PC-3 (cell line): ENCODE results near the gene UBXN1. TPM values are rescaled to one million over a fixed set of nuclear protein-coding genes. Genes with fewer than 3 reads are reported as not detected.
"Not testable (repeated sequence)": the region's sequence is repeated elsewhere in the genome, so short reads cannot be mapped to it uniquely, and the experiment has no call there.

ENCODE experiments used
- ATAC-seq: fragments of 200-7000 bp; cut with Tn5 transposase; 2 replicates; pipeline ENCODE4 v1.9.1; 2020; ENCODE audit warnings: mild to moderate bottlenecking, moderate library complexity
- BruUV-seq: library from RNA; stranded (reverse); fragments of 400-500 nt; replicated peaks from 2 replicates; lab custom pipeline; 2021; lab: Mats Ljungman, UMichigan
- CTCF ChIA-PET: fragments of 300-600 bp; sonication (Branson Sonifier 250); formaldehyde crosslinking; loops from one replicate; lab custom pipeline; 2022; ENCODE audit warnings: antibody characterized with exemption; lab: Charles Lee
- POLR2A ChIA-PET: fragments of 300-600 bp; sonication (Branson Sonifier 250); formaldehyde crosslinking; loops from one replicate; lab custom pipeline; 2022; ENCODE audit warnings: antibody characterized with exemption; ENCODE audit not compliant: unreplicated experiment; lab: Charles Lee
- DNase-seq: peaks from one replicate; pipeline ENCODE4 v3.0.0-alpha.2; 2015
- H2AFZ ChIP-seq: fragments of 300-600 bp; sonication (generic); 2 replicates; pipeline ENCODE4 v1.6.0; 2016; ENCODE audit warnings: antibody characterized with exemption, low read length
- H3F3A ChIP-seq: fragments of 300-600 bp; sonication (generic); one replicate; pipeline ENCODE4 v1.6.0; 2017; ENCODE audit warnings: antibody characterized with exemption, low read length, control low read depth, mild to moderate bottlenecking; ENCODE audit not compliant: unreplicated experiment
- H3K27ac ChIP-seq: fragments of 300-600 bp; sonication (generic); 2 replicates; pipeline ENCODE4 v1.5.1; 2016; ENCODE audit warnings: mild to moderate bottlenecking, low read length
- H3K27me3 ChIP-seq: fragments of 300-600 bp; sonication (generic); 2 replicates; pipeline ENCODE4 v1.6.1; 2016; ENCODE audit warnings: low read length, mixed read lengths
- H3K36me3 ChIP-seq: fragments of 300-600 bp; sonication (generic); 2 replicates; pipeline ENCODE4 v1.6.1; 2016; ENCODE audit warnings: low read depth, mixed run types, low read length, mixed read lengths
- H3K4me1 ChIP-seq: fragments of 300-600 bp; sonication (generic); 2 replicates; pipeline ENCODE4 v1.5.1; 2016; ENCODE audit warnings: low read length; ENCODE audit not compliant: insufficient read depth
- H3K4me2 ChIP-seq: fragments of 300-600 bp; sonication (generic); 2 replicates; pipeline ENCODE4 v1.6.0; 2016; ENCODE audit warnings: low read length
- H3K4me3 ChIP-seq: fragments of 300-600 bp; sonication (generic); 2 replicates; pipeline ENCODE4 v1.5.1; 2016; ENCODE audit warnings: mild to moderate bottlenecking, low read length, mixed read lengths
- H3K79me2 ChIP-seq: fragments of 300-600 bp; sonication (generic); 2 replicates; pipeline ENCODE4 v1.6.1; 2017; ENCODE audit warnings: low read length, mixed read lengths
- H3K9ac ChIP-seq: fragments of 300-600 bp; sonication (generic); 2 replicates; pipeline ENCODE4 v1.6.0; 2016; ENCODE audit warnings: mild to moderate bottlenecking, low read length
- H3K9me2 ChIP-seq: fragments of 300-600 bp; sonication (generic); replicated peaks from 2 replicates; pipeline ENCODE4 v1.6.1; 2016; ENCODE audit warnings: mixed run types, low read length, mixed read lengths
- H3K9me3 ChIP-seq: fragments of 300-600 bp; sonication (generic); 2 replicates; pipeline ENCODE4 v1.6.1; 2016; ENCODE audit warnings: low read length, mixed read lengths
- H4K20me1 ChIP-seq: fragments of 300-600 bp; sonication (generic); 2 replicates; pipeline ENCODE4 v1.6.1; 2016; ENCODE audit warnings: low read length, mixed read lengths
- EZH2 ChIP-seq: fragments of 300-600 bp; sonication (generic); IDR thresholded peaks from one replicate; pipeline ENCODE4 v1.6.1; 2017; ENCODE audit warnings: antibody characterized with exemption, mild to moderate bottlenecking, low read length; ENCODE audit not compliant: unreplicated experiment
- intact Hi-C: fragments of 100-400 bp; cut with micrococcal nuclease; formaldehyde crosslinking; loops from 2 replicates; pipeline ENCODE4 v1.9.0; 2023
- total RNA-seq: library from RNA; depleted of rRNA; stranded (reverse); fragments of >200 nt; gene quantifications from 2 replicates; pipeline ENCODE4 v1.2.3, GENCODE V29; 2014
- TF ChIP-seq, protein P1 (sequence below): fragments of 300-600 bp; sonication (generic); conservative IDR thresholded peaks from 2 replicates; pipeline ENCODE4 v1.5.1; 2017; ENCODE audit warnings: antibody characterized with exemption, low read depth, mild to moderate bottlenecking, low read length

Gene UBXN1
- total RNA-seq, 1 experiment from 2014 or later: 190 TPM

- CTCF ChIA-PET: interaction anchor here (0.5 kb wide), 2 partner anchors 163 to 185 kb away, joined by 3 to 15 read pairs; no protein-coding TSS in a partner anchor
- Histone ChIP-seq H3K9me2 (no peaks in the 10 kb centered on the region), H2AFZ (no peak overlapping the region), H3K4me1 (peaks cover 34% of the 10 kb centered on the region), H3K36me3 (peaks cover 4% of the 10 kb centered on the region), H4K20me1 (no peaks in the 10 kb centered on the region), H3K27me3 (no peaks in the 10 kb centered on the region), H3K79me2 (peaks cover 53% of the 10 kb centered on the region), H3K4me2 (peak overlapping the region; percentile 94), H3K27ac (peak overlapping the region; percentile 13; the same call in 1 of the 2 replicates), H3K9ac (peak overlapping the region; percentile 91; the same call in 1 of the 2 replicates), H3K9me3 (no peaks in the 10 kb centered on the region), H3K4me3 (peak overlapping the region; percentile 98), H3F3A (peaks cover 8% of the 10 kb centered on the region)
- no TSS peak for BruUV-seq
- TF ChIP-seq EZH2: no peak
- POLR2A ChIA-PET: interaction anchor here (0.6 to 1.6 kb wide), 4 partner anchors 12 to 85 kb away, joined by 4 to 6 read pairs (median 6); partner anchors contain the start of genes C11orf98 and CSKMT
- ATAC-seq (peak; percentile 4; the same call in 1 of the 2 replicates), DNase-seq (peak; percentile 51)
- intact Hi-C loops: loop anchor here (5.0 kb wide), 1 partner anchor 50 kb away; the partner anchor contains the start of genes HNRNPUL2 and TTC9C
These were observed 1.7 kb downstream of the UBXN1 start for GRCh38 chr11:62677156-62677555.

GRCh38 chr11:62676698-62677097, 2.2 kb downstream of the UBXN1 start:
- Histone ChIP-seq H3F3A (peaks cover 8% of the 10 kb centered on the region), H3K27me3 (no peaks in the 10 kb centered on the region), H3K4me3 (no peak overlapping the region), H3K79me2 (peaks cover 57% of the 10 kb centered on the region), H3K4me1 (peaks cover 34% of the 10 kb centered on the region), H2AFZ (no peak overlapping the region), H3K36me3 (peaks cover 4% of the 10 kb centered on the region), H3K27ac (no peak overlapping the region), H4K20me1 (no peaks in the 10 kb centered on the region), H3K4me2 (peak overlapping the region; percentile 94), H3K9me3 (no peaks in the 10 kb centered on the region), H3K9ac (no peak overlapping the region), H3K9me2 (no peaks in the 10 kb centered on the region)
- ChIA-PET POLR2A (interaction anchor here (0.6 to 1.6 kb wide), 2 partner anchors 12 to 33 kb away, joined by 5 to 6 read pairs; partner anchors contain the start of genes C11orf98 and CSKMT), CTCF (interaction anchor here (0.5 to 0.7 kb wide), 2 partner anchors 185 to 344 kb away, joined by 3 to 15 read pairs; no protein-coding TSS in a partner anchor)
- BruUV-seq: no TSS peak
- DNase-seq: no peak
- intact Hi-C loops: loop anchor here (5.0 kb wide), 1 partner anchor 51 kb away; the partner anchor contains the start of genes HNRNPUL2 and TTC9C
- no peak for ATAC-seq
- TF ChIP-seq EZH2: no peak
- TF ChIP-seq, protein P1, sequence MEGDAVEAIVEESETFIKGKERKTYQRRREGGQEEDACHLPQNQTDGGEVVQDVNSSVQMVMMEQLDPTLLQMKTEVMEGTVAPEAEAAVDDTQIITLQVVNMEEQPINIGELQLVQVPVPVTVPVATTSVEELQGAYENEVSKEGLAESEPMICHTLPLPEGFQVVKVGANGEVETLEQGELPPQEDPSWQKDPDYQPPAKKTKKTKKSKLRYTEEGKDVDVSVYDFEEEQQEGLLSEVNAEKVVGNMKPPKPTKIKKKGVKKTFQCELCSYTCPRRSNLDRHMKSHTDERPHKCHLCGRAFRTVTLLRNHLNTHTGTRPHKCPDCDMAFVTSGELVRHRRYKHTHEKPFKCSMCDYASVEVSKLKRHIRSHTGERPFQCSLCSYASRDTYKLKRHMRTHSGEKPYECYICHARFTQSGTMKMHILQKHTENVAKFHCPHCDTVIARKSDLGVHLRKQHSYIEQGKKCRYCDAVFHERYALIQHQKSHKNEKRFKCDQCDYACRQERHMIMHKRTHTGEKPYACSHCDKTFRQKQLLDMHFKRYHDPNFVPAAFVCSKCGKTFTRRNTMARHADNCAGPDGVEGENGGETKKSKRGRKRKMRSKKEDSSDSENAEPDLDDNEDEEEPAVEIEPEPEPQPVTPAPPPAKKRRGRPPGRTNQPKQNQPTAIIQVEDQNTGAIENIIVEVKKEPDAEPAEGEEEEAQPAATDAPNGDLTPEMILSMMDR: no peak; the same call in 1 of the 2 replicates

GRCh38 chr11:62675415-62675814, 3.5 kb downstream of the UBXN1 start:
- H3K36me3 ChIP-seq, H4K20me1 ChIP-seq, H3K27me3 ChIP-seq, BruUV-seq, H3K9ac ChIP-seq, H3K4me2 ChIP-seq, ATAC-seq, H3F3A ChIP-seq, H2AFZ ChIP-seq, H3K9me3 ChIP-seq, DNase-seq, H3K4me3 ChIP-seq, H3K9me2 ChIP-seq, POLR2A ChIA-PET, H3K27ac ChIP-seq: not testable (repeated sequence)
- intact Hi-C loops: loop anchor here (5.0 kb wide), 1 partner anchor 52 kb away; the partner anchor contains the start of genes HNRNPUL2 and TTC9C
- Histone ChIP-seq H3K4me1 (peaks cover 36% of the 10 kb centered on the region), H3K79me2 (peaks cover 70% of the 10 kb centered on the region)
- CTCF ChIA-PET: interaction anchor here (0.6 kb wide), 2 partner anchors 11 to 1241 kb away, joined by 3 to 8 read pairs; no protein-coding TSS in a partner anchor
